Measurements from ENCODE around the gene FBH1.
"Not testable (repeated sequence)": the region's sequence is repeated elsewhere in the genome, so short reads cannot be mapped to it uniquely, and the experiment has no call there.

Gene FBH1

GRCh38 chr10:5960070-5960972 lies 70.3 kb downstream of the FBH1 start:
- TF ChIP-seq CTCF (conservative IDR thresholded peaks at IDR 0.05; ENCODE audit: low read depth, low read length): no peak
- no peak overlapping the region for H3K4me3 ChIP-seq (ENCODE audit: low read length)
- no peak for DNase-seq (ENCODE audit: low read depth)

GRCh38 chr10:5960973-5961275 lies 70.9 kb downstream of the FBH1 start:
- DNase-seq (ENCODE audit: low read depth); H3K4me3 ChIP-seq (ENCODE audit: low read length): not testable (repeated sequence)

- no peak overlapping the region for H3K4me3 ChIP-seq (ENCODE audit: low read length)
- no peak for TF ChIP-seq CTCF (conservative IDR thresholded peaks at IDR 0.05; ENCODE audit: low read depth, low read length)
- no peak for DNase-seq (ENCODE audit: low read depth)
Measured at GRCh38 chr10:5961405-5962100, 71.5 kb downstream of the FBH1 start.

- not testable (repeated sequence) for H3K4me3 ChIP-seq (ENCODE audit: low read length); DNase-seq (ENCODE audit: low read depth)
Measured at GRCh38 chr10:5962358-5962940, 72.4 kb downstream of the FBH1 start.

GRCh38 chr10:5963071-5963470 lies 73.0 kb downstream of the FBH1 start:
- H3K4me3 ChIP-seq (ENCODE audit: low read length): no peak overlapping the region
- TF ChIP-seq CTCF (conservative IDR thresholded peaks at IDR 0.05; ENCODE audit: low read depth, low read length): no peak
- DNase-seq (ENCODE audit: low read depth): no peak

GRCh38 chr10:5963591-5963990 lies 73.5 kb downstream of the FBH1 start:
- no peak for TF ChIP-seq CTCF (conservative IDR thresholded peaks at IDR 0.05; ENCODE audit: low read depth, low read length)
- H3K4me3 ChIP-seq (ENCODE audit: low read length): no peak overlapping the region
- no peak for DNase-seq (ENCODE audit: low read depth)

GRCh38 chr10:5964736-5965135 lies 74.7 kb downstream of the FBH1 start:
- no peak overlapping the region for H3K4me3 ChIP-seq (ENCODE audit: low read length)
- no peak for TF ChIP-seq CTCF (conservative IDR thresholded peaks at IDR 0.05; ENCODE audit: low read depth, low read length)
- DNase-seq (ENCODE audit: low read depth): no peak

GRCh38 chr10:5965266-5965665 lies 75.2 kb downstream of the FBH1 start:
- no peak for DNase-seq (ENCODE audit: low read depth)
- no peak for TF ChIP-seq CTCF (conservative IDR thresholded peaks at IDR 0.05; ENCODE audit: low read depth, low read length)
- no peak overlapping the region for H3K4me3 ChIP-seq (ENCODE audit: low read length)
